ENCODE results near the gene UBE2G2.

DNA sequence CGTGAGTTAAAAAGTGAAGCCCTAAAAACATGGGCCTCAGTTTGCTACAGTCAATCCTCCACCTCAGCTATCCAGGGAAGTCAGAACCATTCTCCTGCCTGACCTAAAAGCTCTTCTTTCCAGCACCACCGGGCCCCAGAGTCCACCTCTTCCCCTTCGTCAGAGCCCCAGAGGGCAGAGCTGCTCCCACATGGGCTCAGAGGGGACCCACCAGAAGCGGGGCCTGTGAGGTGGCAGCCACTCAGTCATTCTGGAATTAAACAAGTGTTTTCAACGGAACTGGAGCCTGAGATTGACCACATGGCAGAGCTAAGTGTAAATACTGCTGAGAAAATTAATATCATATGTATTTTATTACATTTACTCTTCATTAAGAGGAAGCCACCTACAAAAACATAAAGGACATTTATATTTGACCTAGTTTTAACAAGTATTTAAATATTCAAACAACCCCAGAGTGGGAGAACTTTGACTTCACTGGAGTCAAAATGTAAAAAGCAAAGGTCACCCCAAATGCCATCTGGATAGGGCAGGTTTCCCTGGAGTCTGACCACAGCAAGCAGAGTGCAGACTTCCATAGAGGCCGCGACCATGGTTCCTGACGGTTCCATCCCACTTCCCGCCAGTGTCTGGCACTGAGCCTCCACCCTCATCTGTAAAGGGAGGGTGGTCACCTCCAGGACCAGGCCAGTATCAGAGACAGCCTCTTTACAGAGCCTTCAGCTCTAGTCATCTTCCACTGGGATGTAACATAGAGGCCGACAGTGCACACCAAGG is 14.4 kb upstream of the UBE2G2 start:
- TF ChIP-seq CTCF (conservative IDR thresholded peaks at IDR 0.05; ENCODE audit: low read depth, low read length), result no peak
- TF ChIP-seq EZH2 (IDR thresholded peaks at IDR 0.05; ENCODE audit: borderline replicate concordance, low read depth, low read length, poor library complexity, severe bottlenecking), result no peak

All from A673 (cell line).